H1 (cell line): Measurements from ENCODE around the gene SGSH.

Source experiments
- ASH2L ChIP-seq: fragments of 200-600, 300-600 bp; sonication (generic); IDR thresholded peaks from one replicate; pipeline ENCODE4 v1.7.1; 2017; ENCODE audit warnings: low read length
- ATF2 ChIP-seq: IDR thresholded peaks from 2 replicates; pipeline ENCODE4 v1.6.1; 2012; ENCODE audit warnings: low read length, inconsistent platforms
- ATF3 ChIP-seq: IDR thresholded peaks from 2 replicates; pipeline ENCODE4 v1.6.1; 2011; ENCODE audit warnings: low read depth, mild to moderate bottlenecking, low read length; ENCODE audit not compliant: insufficient read depth
- CTCF ChIP-seq, 3 experiments: IDR thresholded peaks; 1 replicate in 2 of 3; 2 replicates in 1 of 3; pipeline versions ENCODE4 v1.5.1 to v1.6.1; 2011; ENCODE audit warnings: low read length in 3 of 3, mild to moderate bottlenecking in 3 of 3, inconsistent platforms in 2 of 3, low read depth in 1 of 3, moderate library complexity in 1 of 3; ENCODE audit not compliant: insufficient read depth in 1 of 3; ENCODE audit errors: control extremely low read depth in 1 of 3
- NRF1 ChIP-seq: IDR thresholded peaks from 2 replicates; pipeline ENCODE4 v1.6.1; 2011; ENCODE audit warnings: mild to moderate bottlenecking, low read depth, low read length, improper control_type of control experiment
- POLR2A ChIP-seq, 2 experiments: IDR thresholded peaks; 1 replicate in 1 of 2; 2 replicates in 1 of 2; pipeline ENCODE4 v1.6.1; 2011; ENCODE audit warnings: low read depth in 2 of 2, low read length in 2 of 2, mild to moderate bottlenecking in 2 of 2; ENCODE audit errors: control extremely low read depth in 1 of 2
- POLR2AphosphoS5 ChIP-seq: IDR thresholded peaks from 2 replicates; pipeline ENCODE4 v1.6.1; 2011; ENCODE audit warnings: low read depth, low read length
- SRF ChIP-seq: IDR thresholded peaks from 2 replicates; pipeline ENCODE4 v1.6.1; 2011; ENCODE audit warnings: mild to moderate bottlenecking, low read depth, low read length, moderate library complexity
- TCF12 ChIP-seq: IDR thresholded peaks from 2 replicates; pipeline ENCODE4 v1.6.1; 2011; ENCODE audit warnings: low read depth, mild to moderate bottlenecking, low read length

- no peak for TF ChIP-seq CTCF (IDR thresholded peaks at IDR 0.05; ENCODE audit: control extremely low read depth in 1 of 3, insufficient read depth in 1 of 3, low read depth in 1 of 3, low read length in 3 of 3)
- no peak for TF ChIP-seq TCF12
- no peak for TF ChIP-seq ATF3
- no peak for TF ChIP-seq NRF1
- no peak for TF ChIP-seq POLR2A (IDR thresholded peaks at IDR 0.05; ENCODE audit: control extremely low read depth in 1 of 2, low read depth in 2 of 2, low read length in 2 of 2)
- no peak for TF ChIP-seq POLR2AphosphoS5
- no peak for TF ChIP-seq ASH2L
- no peak for TF ChIP-seq SRF
- TF ChIP-seq ATF2, result no peak
Measured at GRCh38 chr17:80164185-80164584, 55.9 kb downstream of the SGSH start.
